Measurements from ENCODE around the gene EEF1AKMT4. TPM values are rescaled to one million over a fixed set of nuclear protein-coding genes. Genes with fewer than 3 reads are reported as not detected.

Gene EEF1AKMT4
- total RNA-seq, 1 donor from 2014 or later = 14.0 TPM

GRCh38 chr3:184233127-184233843 lies 16.2 kb upstream of the EEF1AKMT4 start:
- FAIRE-seq (no peak), DNase-seq (ENCODE audit: low read depth) (no peak)
- Histone ChIP-seq H3K27me3 (ENCODE audit: control insufficient read depth, insufficient read depth, low read length) (peaks cover 30% of the 10 kb centered on the region), H3K36me3 (ENCODE audit: control insufficient read depth, insufficient read depth, low read length) (no peaks in the 10 kb centered on the region), H3K4me3 (ENCODE audit: low read depth, low read length) (no peak overlapping the region)
- TF ChIP-seq CTCF (IDR thresholded peaks at IDR 0.05; ENCODE audit: insufficient read depth, low read length, severe bottlenecking) = no peak

GRCh38 chr3:184234224-184234623 lies 15.2 kb upstream of the EEF1AKMT4 start:
- Histone ChIP-seq H3K36me3 (ENCODE audit: control insufficient read depth, insufficient read depth, low read length) (no peaks in the 10 kb centered on the region), H3K4me3 (ENCODE audit: low read depth, low read length) (no peak overlapping the region), H3K27me3 (ENCODE audit: control insufficient read depth, insufficient read depth, low read length) (peaks cover 21% of the 10 kb centered on the region)
- TF ChIP-seq CTCF (IDR thresholded peaks at IDR 0.05; ENCODE audit: insufficient read depth, low read length, severe bottlenecking) = peak; percentile 30
- DNase-seq (ENCODE audit: low read depth) (peak; percentile 92), FAIRE-seq (no peak)

- FAIRE-seq = no peak
- no peak for TF ChIP-seq CTCF (IDR thresholded peaks at IDR 0.05; ENCODE audit: insufficient read depth, low read length, severe bottlenecking)
- Histone ChIP-seq H3K4me3 (ENCODE audit: low read depth, low read length) (no peak overlapping the region), H3K27me3 (ENCODE audit: control insufficient read depth, insufficient read depth, low read length) (peaks cover 18% of the 10 kb centered on the region), H3K36me3 (ENCODE audit: control insufficient read depth, insufficient read depth, low read length) (no peaks in the 10 kb centered on the region)
- no peak for DNase-seq (ENCODE audit: low read depth)
Observed at GRCh38 chr3:184234671-184235380, 14.6 kb upstream of the EEF1AKMT4 start.

- no peak for TF ChIP-seq CTCF (IDR thresholded peaks at IDR 0.05; ENCODE audit: insufficient read depth, low read length, severe bottlenecking)
- Histone ChIP-seq H3K36me3 (ENCODE audit: control insufficient read depth, insufficient read depth, low read length) (no peaks in the 10 kb centered on the region), H3K4me3 (ENCODE audit: low read depth, low read length) (no peak overlapping the region), H3K27me3 (ENCODE audit: control insufficient read depth, insufficient read depth, low read length) (peaks cover 14% of the 10 kb centered on the region)
- FAIRE-seq (peak; percentile 94), DNase-seq (ENCODE audit: low read depth) (no peak)
Observed at GRCh38 chr3:184235381-184236032, 14.0 kb upstream of the EEF1AKMT4 start.

- TF ChIP-seq CTCF (IDR thresholded peaks at IDR 0.05; ENCODE audit: insufficient read depth, low read length, severe bottlenecking) = no peak
- Histone ChIP-seq H3K4me3 (ENCODE audit: low read depth, low read length) (no peak overlapping the region), H3K27me3 (ENCODE audit: control insufficient read depth, insufficient read depth, low read length) (peaks cover 14% of the 10 kb centered on the region), H3K36me3 (ENCODE audit: control insufficient read depth, insufficient read depth, low read length) (no peaks in the 10 kb centered on the region)
- FAIRE-seq (no peak), DNase-seq (ENCODE audit: low read depth) (no peak)
Observed at GRCh38 chr3:184236033-184236410, 13.4 kb upstream of the EEF1AKMT4 start.
